ENCODE data around the gene AKT1. TPM values are rescaled to one million over a fixed set of nuclear protein-coding genes. Genes with fewer than 3 reads are reported as not detected.

AKT1 gene
- total and polyA plus RNA-seq, 2 of the 4 experiments (the other 2 are of a cell fraction): 193 to 221 TPM

DNA sequence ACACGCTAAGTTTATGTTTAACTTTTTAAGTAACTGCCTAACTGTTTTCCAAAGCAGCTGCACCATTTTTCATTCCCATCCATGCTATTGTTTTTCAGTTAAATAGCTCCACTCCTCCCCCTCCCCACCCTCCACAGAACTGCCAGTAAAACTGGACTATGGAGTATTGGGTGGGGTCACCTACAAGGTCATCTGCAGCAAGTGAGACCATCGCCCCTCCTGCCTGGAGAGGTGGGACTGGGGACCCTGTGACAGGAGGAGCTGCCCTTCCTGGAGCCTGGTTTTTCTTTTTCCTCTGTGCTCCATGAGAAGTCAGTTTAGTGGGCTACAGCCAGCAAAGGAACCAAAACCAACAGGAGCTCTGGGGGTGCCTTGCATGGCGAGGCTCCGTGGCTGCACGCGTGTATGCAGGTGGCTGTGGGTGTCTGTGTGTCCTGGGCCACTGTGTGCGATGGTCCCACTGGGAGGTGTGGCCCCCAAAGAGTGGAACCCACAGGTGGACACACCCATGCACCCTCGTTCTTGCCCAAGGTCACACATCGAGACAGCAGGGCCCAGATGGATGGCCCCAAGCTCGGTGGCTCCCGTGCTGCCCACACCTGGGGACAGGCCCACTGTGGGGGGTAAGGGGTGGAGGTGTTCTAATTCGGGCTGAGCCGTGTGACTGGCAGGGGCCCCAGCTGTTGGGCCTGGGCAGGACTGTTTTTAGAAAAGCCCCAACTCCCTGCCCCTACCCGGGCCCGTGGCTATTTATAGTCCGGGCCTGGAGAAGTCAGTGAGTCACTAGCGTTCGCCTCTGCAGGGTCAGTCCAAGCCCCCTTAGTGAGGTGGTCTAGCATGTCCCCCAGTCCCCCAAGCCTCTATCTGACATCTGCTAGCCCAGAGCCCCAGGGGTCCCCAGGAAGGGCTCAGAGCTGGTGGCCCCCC is 73.8 kb downstream of the AKT1 start:
- Histone ChIP-seq H3K18ac (ENCODE audit: low read depth, low read length) (peak overlapping the region; percentile 66; the same call in 1 of the 2 replicates), H3K9ac (ENCODE audit: low read depth, low read length) (no peak overlapping the region), H2AFZ (replicated peaks; ENCODE audit: low read length, poor library complexity) (no peak overlapping the region), H3K14ac (replicated peaks; ENCODE audit: low read depth, low read length) (no peak overlapping the region), H3K9me3 (ENCODE audit: control insufficient read depth, insufficient read depth, low read length) (no peaks in the 10 kb centered on the region), H3K36me3 (ENCODE audit: control insufficient read depth, insufficient read depth, low read length) (peaks cover 23% of the 10 kb centered on the region), H4K8ac (ENCODE audit: low read depth in 2 of 2, low read length in 2 of 2) (no peak overlapping the region), H3K4me1 (ENCODE audit: control insufficient read depth, insufficient read depth, low read length) (peaks cover 23% of the 10 kb centered on the region), H2BK5ac (ENCODE audit: low read depth, low read length, poor library complexity, severe bottlenecking) (no peak overlapping the region), H4K91ac (ENCODE audit: insufficient read depth, low read depth, low read length) (no peak overlapping the region; the same call in 1 of the 2 replicates), H3K4me3 (ENCODE audit: insufficient read depth, low read depth, low read length) (no peak overlapping the region), H2AK5ac (ENCODE audit: low read depth, low read length) (no peak overlapping the region; the same call in 1 of the 2 replicates), H3K23ac (ENCODE audit: low read depth, low read length) (no peak overlapping the region), H4K5ac (ENCODE audit: low read depth, low read length) (no peak overlapping the region), H3K79me1 (ENCODE audit: low read depth in 1 of 2, low read length in 2 of 2) (peaks cover 12 to 21% of the 10 kb centered on the region in 2 experiments; a peak in 2 of 4 replicates), H4K20me1 (ENCODE audit: insufficient read depth, low read length) (peaks cover 25% of the 10 kb centered on the region), H2BK20ac (ENCODE audit: low read depth, low read length) (no peak overlapping the region), H3K56ac (ENCODE audit: extremely low read depth, insufficient read depth, low read length) (no peak overlapping the region), H3K4ac (ENCODE audit: low read depth, low read length) (no peak overlapping the region), H3K27ac (ENCODE audit: insufficient read depth, low read length) (no peak overlapping the region), H2BK15ac (ENCODE audit: low read depth, low read length) (no peak overlapping the region), H2BK120ac (ENCODE audit: low read depth, low read length) (no peak overlapping the region), H3K27me3 (ENCODE audit: control insufficient read depth, insufficient read depth, low read length) (no peaks in the 10 kb centered on the region; the same call in 1 of the 2 replicates), H3K9me1 (ENCODE audit: insufficient read depth, low read length) (no peaks in the 10 kb centered on the region), H2AK9ac (replicated peaks; ENCODE audit: low read depth, low read length, poor library complexity) (peak overlapping the region; percentile 73), H3K4me2 (ENCODE audit: low read depth, low read length) (0 out of 2 replicates have a peak overlapping the region, but pooled peaks have one; percentile 24)
- BruUV-seq (replicated peaks): no TSS peak
- ATAC-seq (ENCODE audit: low read depth): no peak
- TF ChIP-seq RFX5 (IDR thresholded peaks at IDR 0.05; ENCODE audit: low read depth, low read length) (no peak), RAD21 (IDR thresholded peaks at IDR 0.05; ENCODE audit: low read length) (no peak), POLR2A (IDR thresholded peaks at IDR 0.05; ENCODE audit: low read depth, low read length) (no peak), NFE2L2 (IDR thresholded peaks at IDR 0.05; ENCODE audit: low read depth, low read length) (no peak), CHD1 (IDR thresholded peaks at IDR 0.05; ENCODE audit: low read depth, low read length) (no peak), BHLHE40 (IDR thresholded peaks at IDR 0.05; ENCODE audit: low read depth, low read length) (no peak), MXI1 (IDR thresholded peaks at IDR 0.05; ENCODE audit: borderline replicate concordance, low read depth, low read length) (no peak), FOS (IDR thresholded peaks at IDR 0.05; ENCODE audit: low read depth, low read length) (no peak), MAZ (IDR thresholded peaks at IDR 0.05; ENCODE audit: borderline replicate concordance, low read depth, low read length) (no peak), CEBPB (IDR thresholded peaks at IDR 0.05; ENCODE audit: low read depth, low read length) (no peak), SMC3 (IDR thresholded peaks at IDR 0.05; ENCODE audit: low read depth, low read length) (no peak)
- TF ChIP-seq, protein P1, sequence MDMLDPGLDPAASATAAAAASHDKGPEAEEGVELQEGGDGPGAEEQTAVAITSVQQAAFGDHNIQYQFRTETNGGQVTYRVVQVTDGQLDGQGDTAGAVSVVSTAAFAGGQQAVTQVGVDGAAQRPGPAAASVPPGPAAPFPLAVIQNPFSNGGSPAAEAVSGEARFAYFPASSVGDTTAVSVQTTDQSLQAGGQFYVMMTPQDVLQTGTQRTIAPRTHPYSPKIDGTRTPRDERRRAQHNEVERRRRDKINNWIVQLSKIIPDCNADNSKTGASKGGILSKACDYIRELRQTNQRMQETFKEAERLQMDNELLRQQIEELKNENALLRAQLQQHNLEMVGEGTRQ (IDR thresholded peaks at IDR 0.05; ENCODE audit: low read depth, low read length): no peak
- POLR2A ChIA-PET (ENCODE audit: unreplicated experiment): no interaction called here
- WGBS, 2 experiments (ENCODE audit: extremely low coverage in 2 of 2, insufficient read length in 1 of 2): no CpG with 5 or more reads among the region's 18 CpGs
- in situ Hi-C loops (cut with MboI; ENCODE audit: low sequenced_read_pairs): no loop called here
- CTCF ChIA-PET: no interaction called here
- dilution Hi-C loops (cut with HindIII; ENCODE audit: low sequenced_read_pairs, unreplicated experiment): no loop called here
- peak; percentile 34 for DNase-seq
- intact Hi-C loops (cut with micrococcal nuclease): loop anchor here (5.0 kb wide), 1 partner anchor 69 kb away; no protein-coding TSS in a partner anchor
